Bronchial epithelial cell (primary cell): Measurements from ENCODE around the gene GRM5. TPM values are rescaled to one million over a fixed set of nuclear protein-coding genes. Genes with fewer than 3 reads are reported as not detected.

Experiments
- DNase-seq: peaks from one replicate; pipeline ENCODE4 v3.0.0-alpha.2; 2010; ENCODE audit warnings: low read depth
- FAIRE-seq: peaks from 2 replicates; lab custom pipeline; 2011; peaks lifted over from hg19 to GRCh38; lab: Jason Lieb, UNC
- H3K27me3 ChIP-seq: 2 replicates; pipeline ENCODE4 v1.5.1; 2011; ENCODE audit warnings: low read length; ENCODE audit not compliant: control insufficient read depth, insufficient read depth
- H3K36me3 ChIP-seq: 2 replicates; pipeline ENCODE4 v1.5.1; 2011; ENCODE audit warnings: low read length; ENCODE audit not compliant: control insufficient read depth, insufficient read depth
- H3K4me3 ChIP-seq: 2 replicates; pipeline ENCODE4 v1.5.1; 2011; ENCODE audit warnings: mild to moderate bottlenecking, low read depth, low read length, control low read depth
- total RNA-seq: library from RNA; depleted of rRNA; stranded (reverse); fragments of >200 nt; gene quantifications from 2 replicates; pipeline ENCODE4 v1.2.1, GENCODE V29; 2014
- TF ChIP-seq, protein P1 (sequence below): IDR thresholded peaks from 2 replicates; pipeline ENCODE4 v1.5.1; 2011; ENCODE audit warnings: mild to moderate bottlenecking, moderate library complexity, low read length, control low read depth, inconsistent platforms; ENCODE audit not compliant: insufficient read depth, severe bottlenecking

GRM5 gene
- total RNA-seq, 1 donor from 2014 or later = not detected

DNA sequence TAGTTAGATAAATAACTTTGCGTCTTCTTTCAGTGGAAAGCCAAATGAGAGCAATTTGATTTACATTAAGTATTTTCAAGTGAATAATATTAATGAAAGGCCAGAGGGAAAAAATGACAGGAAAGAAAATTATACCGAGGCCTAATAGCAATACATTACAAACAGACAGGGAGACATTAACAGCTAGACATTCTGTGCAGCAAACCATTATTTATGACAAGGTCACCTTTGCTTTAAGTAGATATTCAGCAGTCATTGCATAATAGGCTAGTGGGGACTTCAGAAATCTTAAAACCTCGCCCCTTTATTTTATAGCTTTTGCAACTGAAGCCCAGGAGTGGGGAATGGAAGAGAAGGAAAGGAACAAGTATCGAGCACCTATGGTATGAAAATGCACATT is 321.6 kb downstream of the GRM5 start:
- no peak overlapping the region for H3K4me3 ChIP-seq
- DNase-seq (no peak), FAIRE-seq (no peak)
- TF ChIP-seq, protein P1, sequence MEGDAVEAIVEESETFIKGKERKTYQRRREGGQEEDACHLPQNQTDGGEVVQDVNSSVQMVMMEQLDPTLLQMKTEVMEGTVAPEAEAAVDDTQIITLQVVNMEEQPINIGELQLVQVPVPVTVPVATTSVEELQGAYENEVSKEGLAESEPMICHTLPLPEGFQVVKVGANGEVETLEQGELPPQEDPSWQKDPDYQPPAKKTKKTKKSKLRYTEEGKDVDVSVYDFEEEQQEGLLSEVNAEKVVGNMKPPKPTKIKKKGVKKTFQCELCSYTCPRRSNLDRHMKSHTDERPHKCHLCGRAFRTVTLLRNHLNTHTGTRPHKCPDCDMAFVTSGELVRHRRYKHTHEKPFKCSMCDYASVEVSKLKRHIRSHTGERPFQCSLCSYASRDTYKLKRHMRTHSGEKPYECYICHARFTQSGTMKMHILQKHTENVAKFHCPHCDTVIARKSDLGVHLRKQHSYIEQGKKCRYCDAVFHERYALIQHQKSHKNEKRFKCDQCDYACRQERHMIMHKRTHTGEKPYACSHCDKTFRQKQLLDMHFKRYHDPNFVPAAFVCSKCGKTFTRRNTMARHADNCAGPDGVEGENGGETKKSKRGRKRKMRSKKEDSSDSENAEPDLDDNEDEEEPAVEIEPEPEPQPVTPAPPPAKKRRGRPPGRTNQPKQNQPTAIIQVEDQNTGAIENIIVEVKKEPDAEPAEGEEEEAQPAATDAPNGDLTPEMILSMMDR = no peak
- no peaks in the 10 kb centered on the region for H3K27me3 ChIP-seq
- no peaks in the 10 kb centered on the region for H3K36me3 ChIP-seq

DNA sequence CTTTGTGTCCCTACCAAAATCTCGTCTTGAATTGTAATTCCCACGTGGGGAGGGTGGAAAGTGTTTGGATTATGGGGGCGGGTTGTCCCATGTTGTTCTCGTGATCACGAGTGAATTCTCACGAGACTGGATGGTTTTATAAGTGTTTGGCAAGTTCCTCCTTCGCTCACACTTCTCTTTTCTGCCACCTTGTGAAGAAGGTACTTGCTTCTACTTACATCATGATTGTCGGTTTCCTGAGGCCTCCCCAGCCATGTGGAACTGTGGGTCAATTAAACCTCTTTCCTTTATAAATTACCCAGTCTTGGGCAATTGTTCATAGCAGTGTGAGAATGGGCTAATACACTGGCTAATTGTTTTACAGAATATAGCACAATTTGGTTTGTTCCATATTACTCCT is 326.3 kb downstream of the GRM5 start:
- FAIRE-seq = no peak
- TF ChIP-seq, protein P1 = no peak
- no peak for DNase-seq
- Histone ChIP-seq H3K4me3 (no peak overlapping the region), H3K27me3 (no peaks in the 10 kb centered on the region), H3K36me3 (no peaks in the 10 kb centered on the region)

DNA sequence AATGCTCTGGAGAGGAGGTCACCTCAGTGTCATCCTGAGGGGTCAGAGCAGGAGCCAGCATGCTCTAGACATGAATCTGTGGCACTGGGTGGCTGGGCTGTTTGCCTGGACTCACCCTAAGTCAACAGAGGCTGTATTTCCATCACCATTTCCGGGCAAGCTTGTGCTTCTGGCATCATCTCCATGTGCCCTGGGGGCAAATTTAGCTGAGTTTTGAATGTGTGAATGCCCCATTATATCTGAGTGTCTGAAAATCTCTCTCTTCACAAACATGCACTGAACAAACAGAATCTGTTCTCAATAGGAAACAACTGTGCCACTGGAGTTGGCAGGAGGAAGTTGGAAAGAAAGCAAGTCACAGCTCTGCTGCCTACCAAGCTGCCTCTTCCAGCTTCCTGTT is 356.2 kb downstream of the GRM5 start:
- DNase-seq = peak; percentile 83

DNA sequence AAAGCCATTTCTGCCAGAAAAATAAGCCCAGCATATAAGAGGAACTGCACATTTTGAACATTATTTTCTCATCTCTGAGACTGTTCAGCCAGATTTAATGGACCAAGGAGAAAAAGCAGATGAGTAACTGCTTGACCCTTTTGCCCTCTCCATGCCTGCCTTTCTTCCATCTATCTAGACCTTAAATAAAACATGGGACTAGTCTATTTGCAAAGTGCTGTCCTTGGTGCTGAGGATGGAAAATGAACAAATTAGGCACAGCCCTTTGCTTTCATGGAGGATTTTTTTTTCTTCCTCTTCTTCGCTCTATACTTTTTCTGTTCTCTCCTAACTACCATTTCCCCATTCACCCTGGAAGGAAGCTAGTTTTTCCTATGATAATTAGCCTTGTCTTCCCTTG is 361.3 kb downstream of the GRM5 start:
- FAIRE-seq = no peak
- no peak for DNase-seq
- TF ChIP-seq, protein P1 = no peak
- H3K36me3 ChIP-seq = no peaks in the 10 kb centered on the region
- no peak overlapping the region for H3K4me3 ChIP-seq
- H3K27me3 ChIP-seq = no peaks in the 10 kb centered on the region

More for the DNA sequence above, 356.2 kb downstream of the GRM5 start:
- no peaks in the 10 kb centered on the region for H3K36me3 ChIP-seq
- H3K27me3 ChIP-seq = no peaks in the 10 kb centered on the region
- TF ChIP-seq, protein P1 = no peak
- H3K4me3 ChIP-seq = no peak overlapping the region
- FAIRE-seq = no peak

DNA sequence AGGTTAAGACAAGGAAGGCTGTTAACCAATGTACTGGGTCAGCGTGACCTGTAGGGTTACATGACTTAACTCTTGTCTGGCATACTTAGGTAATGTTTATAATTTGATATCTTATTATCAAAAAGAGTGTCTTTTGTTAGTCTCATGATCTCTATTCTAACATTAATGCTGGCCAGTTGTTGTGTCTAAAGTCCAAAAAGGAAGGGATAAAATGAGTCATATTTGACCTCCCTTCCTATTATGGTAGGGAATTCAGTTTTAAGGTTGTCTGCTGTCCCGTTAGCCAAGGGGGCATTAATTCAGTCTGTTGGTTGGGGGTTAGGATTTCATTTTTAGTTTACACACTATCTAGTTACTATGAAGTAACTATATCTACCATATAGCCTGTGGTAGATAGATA is 364.0 kb downstream of the GRM5 start:
- no peak for FAIRE-seq
- no peaks in the 10 kb centered on the region for H3K27me3 ChIP-seq

DNA sequence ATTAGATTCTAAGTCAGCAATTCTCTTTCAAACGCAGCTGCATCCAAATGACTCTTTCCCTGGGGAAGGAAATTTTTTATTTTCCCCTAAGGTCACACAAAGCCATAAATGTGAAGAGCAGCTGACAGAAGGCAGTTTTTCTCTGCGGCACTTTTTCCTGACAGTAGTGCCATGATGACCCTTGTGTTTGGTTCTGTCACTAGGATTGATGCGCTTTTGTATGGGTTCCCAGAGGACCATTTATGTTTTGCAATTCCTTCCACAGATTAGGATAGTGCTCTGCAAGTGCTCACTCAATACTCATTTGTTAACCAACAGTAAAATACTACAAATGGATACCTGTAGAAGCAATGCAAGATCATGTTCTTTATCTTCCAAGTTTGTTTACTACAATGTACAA is 368.6 kb downstream of the GRM5 start:
- Histone ChIP-seq H3K36me3 (no peaks in the 10 kb centered on the region), H3K27me3 (no peaks in the 10 kb centered on the region), H3K4me3 (no peak overlapping the region)
- FAIRE-seq = no peak
- TF ChIP-seq, protein P1 = no peak
- DNase-seq = no peak

More for the DNA sequence above, 364.0 kb downstream of the GRM5 start:
- TF ChIP-seq, protein P1 = no peak
- DNase-seq = no peak
- Histone ChIP-seq H3K4me3 (no peak overlapping the region), H3K36me3 (no peaks in the 10 kb centered on the region)
